Non-pigmented ciliary epithelial cell (primary cell): ENCODE measurements around the gene HS3ST5.
"Not testable (repeated sequence)": the region's sequence is repeated elsewhere in the genome, so short reads cannot be mapped to it uniquely, and the experiment has no call there.

Source experiments
- DNase-seq: peaks from one replicate; pipeline ENCODE4 v3.0.0-alpha.2; 2010; ENCODE audit warnings: low read depth

HS3ST5 gene

GRCh38 chr6:114044566-114044965, 298.3 kb downstream of the HS3ST5 start:
- not testable (repeated sequence) for DNase-seq

DNA sequence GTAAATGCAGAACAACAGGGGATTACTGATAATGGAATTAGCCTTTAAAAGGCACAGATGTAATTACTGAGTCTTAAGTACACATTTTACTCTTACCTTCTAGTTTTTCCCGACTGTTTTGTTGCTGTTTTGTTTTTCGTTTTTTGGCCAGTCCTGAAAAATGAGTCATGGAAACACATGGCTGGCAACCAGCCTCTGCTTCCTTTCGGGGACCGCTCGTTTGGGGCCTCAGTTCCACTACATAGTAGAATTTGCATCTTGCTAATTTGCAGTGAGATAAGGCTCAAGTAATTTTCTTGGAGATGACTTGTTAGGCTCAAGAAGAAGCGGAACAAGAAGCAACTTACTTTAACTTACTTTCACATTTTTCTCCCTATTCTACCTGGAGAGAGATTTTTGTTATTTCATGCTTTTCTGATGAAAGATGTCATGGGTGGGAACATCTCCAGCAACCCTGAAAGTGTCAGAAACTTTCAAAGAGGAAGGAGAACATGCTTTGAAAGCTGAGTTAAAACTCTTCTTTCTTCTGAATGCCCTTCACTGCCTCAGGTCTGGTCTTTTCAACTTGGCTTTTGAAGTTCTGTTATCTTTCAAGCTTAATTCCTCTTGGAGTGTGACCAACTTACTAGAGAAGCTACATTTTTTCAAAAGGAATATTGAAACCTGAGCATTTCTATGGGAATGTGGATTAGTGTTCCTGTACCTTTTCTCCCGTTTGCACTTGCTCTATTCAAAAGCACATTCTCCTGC, 300.4 kb downstream of the HS3ST5 start:
- DNase-seq = no peak

- DNase-seq = no peak
Measured at GRCh38 chr6:114040871-114041270, 302.0 kb downstream of the HS3ST5 start.

- no peak for DNase-seq
Measured at GRCh38 chr6:114039841-114040240, 303.0 kb downstream of the HS3ST5 start.

GRCh38 chr6:114033606-114034005, 309.2 kb downstream of the HS3ST5 start:
- DNase-seq = no peak

GRCh38 chr6:114032721-114033120, 310.1 kb downstream of the HS3ST5 start:
- no peak for DNase-seq

DNA sequence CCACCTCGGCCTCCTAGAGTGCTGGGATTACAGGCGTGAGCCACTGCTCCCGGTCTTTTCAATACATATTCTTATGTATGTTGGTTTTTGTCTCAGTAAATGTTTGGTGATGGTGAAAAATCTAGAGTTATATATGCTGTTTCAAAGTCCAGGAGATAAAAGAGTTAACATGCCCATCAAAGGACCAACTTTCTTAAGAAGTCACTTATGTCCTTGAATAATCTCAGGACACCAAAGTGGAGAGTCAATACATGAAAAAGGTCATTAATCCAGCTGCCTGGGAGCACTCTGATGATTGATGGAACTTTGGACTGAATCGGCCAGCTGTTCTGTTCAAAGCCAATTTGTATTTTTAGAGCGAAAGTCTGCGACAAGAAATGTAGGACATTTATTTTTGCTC, 312.1 kb downstream of the HS3ST5 start:
- no peak for DNase-seq

DNA sequence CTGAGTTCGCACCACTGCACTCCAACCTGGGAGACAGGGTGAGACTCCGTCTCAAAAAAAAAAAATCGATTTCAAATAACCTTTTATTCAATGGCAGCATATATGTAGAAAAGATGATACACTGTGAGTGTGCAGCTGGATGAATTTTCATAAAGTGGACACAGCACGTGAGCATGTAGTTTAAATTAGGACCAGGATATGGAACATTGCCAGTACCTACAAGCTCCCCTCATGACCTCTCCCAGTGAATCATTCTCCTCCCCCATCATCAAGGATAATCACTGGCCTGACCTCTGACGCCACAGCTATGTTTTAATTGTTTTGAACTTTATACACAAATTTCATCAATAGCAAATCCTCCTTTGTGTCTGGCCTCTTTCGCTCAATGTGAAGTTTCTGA, 318.1 kb downstream of the HS3ST5 start:
- no peak for DNase-seq

DNA sequence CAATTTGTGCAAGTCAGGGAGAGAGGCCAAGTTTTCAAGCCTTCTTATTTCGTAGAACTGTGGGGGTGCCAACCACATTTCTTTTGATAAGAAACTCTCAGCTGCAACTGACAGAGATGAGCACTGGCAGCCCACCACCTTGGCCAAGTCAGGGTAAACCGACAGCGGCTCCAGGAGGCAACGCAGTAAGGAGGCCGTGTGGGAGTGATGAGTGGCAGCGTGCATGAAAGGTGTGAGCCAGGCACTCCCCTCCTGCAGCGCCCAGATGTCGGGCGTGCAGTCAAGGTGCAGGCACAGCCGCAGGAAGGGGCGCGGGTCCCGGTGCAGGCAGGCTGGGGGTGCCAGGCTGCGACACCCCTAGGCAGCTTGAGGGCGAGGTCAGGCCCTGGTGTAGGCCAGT, 322.6 kb downstream of the HS3ST5 start:
- no peak for DNase-seq

DNA sequence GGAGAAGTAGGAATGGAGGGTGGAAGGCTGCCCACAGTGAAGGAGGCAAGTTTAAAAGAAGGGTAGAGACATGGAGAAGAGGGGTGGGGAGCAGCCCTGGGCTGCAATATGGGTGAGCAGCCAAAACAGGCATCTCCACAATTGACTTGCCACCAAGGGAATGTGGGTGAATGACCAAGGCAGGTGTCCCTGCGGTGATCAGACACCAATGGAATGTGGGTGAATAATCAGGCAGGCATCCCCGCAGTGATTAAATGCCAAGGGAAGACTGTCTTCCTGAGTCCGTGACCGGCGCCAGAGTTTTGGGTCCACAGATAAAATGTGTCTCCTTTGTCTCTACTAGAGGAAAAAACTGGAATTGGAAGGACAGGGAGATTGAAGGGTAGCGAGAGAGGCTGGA, 325.7 kb downstream of the HS3ST5 start:
- DNase-seq = not testable (repeated sequence)

GRCh38 chr6:114014106-114014505, 328.7 kb downstream of the HS3ST5 start:
- DNase-seq = not testable (repeated sequence)

DNA sequence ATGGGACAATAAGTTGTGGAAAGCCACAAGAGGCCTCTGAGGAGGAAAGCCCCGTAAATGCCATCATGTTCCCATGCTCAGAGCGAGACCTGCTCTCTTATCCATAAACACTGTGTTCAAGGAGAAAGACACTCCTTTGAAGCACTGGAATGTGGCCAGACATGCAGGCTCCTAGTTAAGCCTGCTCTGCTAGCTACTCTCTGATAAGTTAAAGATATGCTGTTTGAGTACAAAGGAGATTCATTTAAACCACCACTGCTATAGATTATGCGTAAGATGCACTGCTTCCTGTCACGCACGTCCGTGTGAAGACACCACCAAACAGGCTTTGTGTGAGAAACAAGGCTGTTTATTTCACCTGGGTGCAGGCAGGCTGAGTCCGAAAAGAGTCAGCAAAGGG, 331.3 kb downstream of the HS3ST5 start:
- not testable (repeated sequence) for DNase-seq

- DNase-seq = no peak
Measured at GRCh38 chr6:114010540-114010939, 332.3 kb downstream of the HS3ST5 start.

DNA sequence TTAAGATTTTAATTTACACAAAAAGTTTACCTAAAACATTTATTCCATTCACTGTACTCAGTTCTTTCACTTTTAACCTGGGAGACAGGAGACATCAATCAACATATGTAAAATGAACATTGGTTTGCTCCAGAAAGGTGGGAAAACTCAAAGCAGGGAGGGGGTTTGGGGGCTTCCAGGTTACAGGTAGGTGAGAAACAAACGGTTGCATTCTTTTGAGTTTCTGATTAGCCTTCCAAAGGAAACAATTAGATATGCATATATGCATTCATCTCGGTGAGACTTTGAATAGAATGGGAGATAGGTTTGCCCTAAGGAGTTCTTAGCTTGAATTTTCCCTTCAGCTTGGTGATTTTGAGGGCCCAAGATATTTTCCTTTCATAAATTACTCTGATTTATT, 333.6 kb downstream of the HS3ST5 start:
- no peak for DNase-seq

- no peak for DNase-seq
Measured at GRCh38 chr6:114008331-114008730, 334.5 kb downstream of the HS3ST5 start.

- DNase-seq = no peak
Measured at GRCh38 chr6:114007516-114007915, 335.3 kb downstream of the HS3ST5 start.
